HG03060 (cell line): Measurements from ENCODE around the gene DNAJA4.
"Not testable (repeated sequence)": the region's sequence is repeated elsewhere in the genome, so short reads cannot be mapped to it uniquely, and the experiment has no call there.

Experiments used
- ATAC-seq: cut with Tn5 transposase; IDR thresholded peaks from one replicate; pipeline ENCODE4 v1.9.1; 2021; ENCODE audit warnings: low read depth, moderate number of reproducible peaks; ENCODE audit not compliant: unreplicated experiment

The DNAJA4 gene

GRCh38 chr15:78243491-78243941, 20.8 kb upstream of the DNAJA4 start:
- no peak for ATAC-seq

GRCh38 chr15:78244101-78244500, 20.3 kb upstream of the DNAJA4 start:
- ATAC-seq: no peak

GRCh38 chr15:78244893-78245292, 19.5 kb upstream of the DNAJA4 start:
- ATAC-seq: no peak

GRCh38 chr15:78245392-78245791, 19.0 kb upstream of the DNAJA4 start:
- not testable (repeated sequence) for ATAC-seq

GRCh38 chr15:78245976-78246620, 18.3 kb upstream of the DNAJA4 start:
- not testable (repeated sequence) for ATAC-seq

GRCh38 chr15:78247911-78248310, 16.5 kb upstream of the DNAJA4 start:
- ATAC-seq: no peak

- ATAC-seq: no peak
These were observed 15.2 kb upstream of the DNAJA4 start for GRCh38 chr15:78249131-78249530.

- ATAC-seq: no peak
These were observed 13.2 kb upstream of the DNAJA4 start for GRCh38 chr15:78251136-78251535.

- ATAC-seq: no peak
These were observed 8.8 kb upstream of the DNAJA4 start for GRCh38 chr15:78255421-78256043.

GRCh38 chr15:78256044-78256437, 8.3 kb upstream of the DNAJA4 start:
- ATAC-seq: no peak

- no peak for ATAC-seq
These were observed 6.7 kb upstream of the DNAJA4 start for GRCh38 chr15:78257681-78258080.

- no peak for ATAC-seq
These were observed 5.1 kb upstream of the DNAJA4 start for GRCh38 chr15:78259232-78259631.

GRCh38 chr15:78260489-78260888, 3.9 kb upstream of the DNAJA4 start:
- no peak for ATAC-seq

GRCh38 chr15:78261062-78261461, 3.3 kb upstream of the DNAJA4 start:
- no peak for ATAC-seq

GRCh38 chr15:78263351-78263781, 996 bp upstream of the DNAJA4 start:
- no peak for ATAC-seq

GRCh38 chr15:78263907-78264303, 457 bp upstream of the DNAJA4 start:
- no peak for ATAC-seq

- ATAC-seq: no peak
These were observed 737 bp downstream of the DNAJA4 start for GRCh38 chr15:78265137-78265460.

GRCh38 chr15:78265752-78266224, 1.4 kb downstream of the DNAJA4 start:
- no peak for ATAC-seq

- ATAC-seq: no peak
These were observed 1.9 kb downstream of the DNAJA4 start for GRCh38 chr15:78266229-78266628.

GRCh38 chr15:78266806-78267205, 2.4 kb downstream of the DNAJA4 start:
- ATAC-seq: no peak

GRCh38 chr15:78272316-78272715, 8.0 kb downstream of the DNAJA4 start:
- no peak for ATAC-seq

- no peak for ATAC-seq
These were observed 8.4 kb downstream of the DNAJA4 start for GRCh38 chr15:78272776-78273175.
